GM21786 (cell line): ENCODE measurements around the gene SS18L1.
"Not testable (repeated sequence)": the region's sequence is repeated elsewhere in the genome, so short reads cannot be mapped to it uniquely, and the experiment has no call there.

ENCODE experiments used
- ATAC-seq: cut with Tn5 transposase; IDR thresholded peaks from one replicate; pipeline ENCODE4 v1.9.1; 2021; ENCODE audit not compliant: unreplicated experiment

Gene SS18L1

GRCh38 chr20:62143081-62143956, at the start of gene SS18L1, which contains the start of gene PSMA7:
Gene SS18L1 (plus strand): TSS chr20:62143769. CDS start chr20:62143821, 52 bp downstream.
Gene PSMA7 (minus strand): TSS chr20:62143394. CDS start chr20:62143303, 91 bp downstream.
- peak; percentile 70 for ATAC-seq

GRCh38 chr20:62096421-62097380, 46.9 kb upstream of the SS18L1 start:
- ATAC-seq, result no peak

- no peak for ATAC-seq
Observed at GRCh38 chr20:62097881-62098407, 45.6 kb upstream of the SS18L1 start.

- no peak for ATAC-seq
Observed at GRCh38 chr20:62101078-62101477, 42.5 kb upstream of the SS18L1 start.

- ATAC-seq, result no peak
Observed at GRCh38 chr20:62103508-62104233, 39.9 kb upstream of the SS18L1 start.

- ATAC-seq, result no peak
Observed at GRCh38 chr20:62104234-62104789, 39.3 kb upstream of the SS18L1 start.

GRCh38 chr20:62104791-62105345, 38.7 kb upstream of the SS18L1 start:
- ATAC-seq, result no peak

- no peak for ATAC-seq
Observed at GRCh38 chr20:62105592-62105991, 38.0 kb upstream of the SS18L1 start.

- no peak for ATAC-seq
Observed at GRCh38 chr20:62111148-62111547, 32.4 kb upstream of the SS18L1 start.

GRCh38 chr20:62112368-62112767, 31.2 kb upstream of the SS18L1 start:
- ATAC-seq, result no peak

- ATAC-seq, result no peak
Observed at GRCh38 chr20:62114894-62115293, 28.7 kb upstream of the SS18L1 start.

GRCh38 chr20:62115800-62116407, 27.7 kb upstream of the SS18L1 start:
- ATAC-seq, result not testable (repeated sequence)

- ATAC-seq, result no peak
Observed at GRCh38 chr20:62116558-62117361, 26.8 kb upstream of the SS18L1 start.

- no peak for ATAC-seq
Observed at GRCh38 chr20:62117362-62117646, 26.3 kb upstream of the SS18L1 start.

GRCh38 chr20:62117658-62118057, 25.9 kb upstream of the SS18L1 start:
- ATAC-seq, result no peak

- no peak for ATAC-seq
Observed at GRCh38 chr20:62118113-62119043, 25.2 kb upstream of the SS18L1 start.

GRCh38 chr20:62119115-62119514, 24.5 kb upstream of the SS18L1 start:
- no peak for ATAC-seq
